Activated naive CD4-positive, alpha-beta T cell treated with anti-CD3 and anti-CD28 coated beads, Interleukin-2, amount 50 U/mL, for 24 hours (primary cell): ENCODE measurements around the gene CAPZA2.

Experiments
- H3K27ac Mint-ChIP-seq: one replicate; pipeline ENCODE4 v1.8.0; 2021; ENCODE audit warnings: mild to moderate bottlenecking, mixed read lengths
- H3K27me3 Mint-ChIP-seq: one replicate; pipeline ENCODE4 v1.8.0; 2021; ENCODE audit warnings: mixed read lengths
- H3K36me3 Mint-ChIP-seq: one replicate; pipeline ENCODE4 v1.8.0; 2021; ENCODE audit warnings: mixed read lengths
- H3K4me1 Mint-ChIP-seq: one replicate; pipeline ENCODE4 v1.8.0; 2021; ENCODE audit warnings: mixed read lengths
- H3K4me3 Mint-ChIP-seq: one replicate; pipeline ENCODE4 v1.8.0; 2021; ENCODE audit warnings: mild to moderate bottlenecking, mixed read lengths
- H3K9me3 Mint-ChIP-seq: one replicate; pipeline ENCODE4 v1.8.0; 2021; ENCODE audit warnings: mixed read lengths

Gene CAPZA2

GRCh38 chr7:116843378-116843777 lies 19.0 kb upstream of the CAPZA2 start:
- Mint-ChIP-seq H3K4me3 (no peak overlapping the region), H3K4me1 (peaks cover 6% of the 10 kb centered on the region), H3K27ac (no peak overlapping the region), H3K27me3 (peaks cover 11% of the 10 kb centered on the region), H3K9me3 (no peaks in the 10 kb centered on the region), H3K36me3 (no peaks in the 10 kb centered on the region)

DNA sequence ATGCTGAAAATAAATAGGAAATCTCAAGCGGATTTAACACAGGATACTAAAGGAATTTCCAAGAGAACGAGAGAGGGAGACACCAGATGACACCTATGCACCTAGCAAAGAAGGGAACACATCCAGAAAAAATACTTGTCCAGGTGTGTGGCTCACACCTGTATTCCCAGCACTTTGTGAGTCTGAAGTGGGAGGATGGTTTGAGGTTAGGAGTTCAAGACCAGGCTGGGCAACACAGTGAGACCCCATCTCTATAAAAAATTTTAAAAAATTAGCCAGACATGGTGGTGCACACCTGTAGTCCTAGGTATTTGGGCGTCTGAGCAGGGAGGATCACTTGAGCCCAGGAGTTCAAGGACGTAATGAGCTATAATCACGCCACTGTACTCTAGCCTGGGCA lies 11.2 kb upstream of the CAPZA2 start:
- Mint-ChIP-seq H3K9me3 (no peaks in the 10 kb centered on the region), H3K4me1 (no peaks in the 10 kb centered on the region), H3K27me3 (peaks cover 10% of the 10 kb centered on the region), H3K36me3 (no peaks in the 10 kb centered on the region), H3K4me3 (no peak overlapping the region), H3K27ac (no peak overlapping the region)

GRCh38 chr7:116851671-116852070 lies 10.7 kb upstream of the CAPZA2 start:
- peaks cover 9% of the 10 kb centered on the region for H3K27me3 Mint-ChIP-seq
- no peak overlapping the region for H3K4me3 Mint-ChIP-seq
- H3K27ac Mint-ChIP-seq, result no peak overlapping the region
- H3K9me3 Mint-ChIP-seq, result no peaks in the 10 kb centered on the region
- no peaks in the 10 kb centered on the region for H3K36me3 Mint-ChIP-seq
- H3K4me1 Mint-ChIP-seq, result no peaks in the 10 kb centered on the region

DNA sequence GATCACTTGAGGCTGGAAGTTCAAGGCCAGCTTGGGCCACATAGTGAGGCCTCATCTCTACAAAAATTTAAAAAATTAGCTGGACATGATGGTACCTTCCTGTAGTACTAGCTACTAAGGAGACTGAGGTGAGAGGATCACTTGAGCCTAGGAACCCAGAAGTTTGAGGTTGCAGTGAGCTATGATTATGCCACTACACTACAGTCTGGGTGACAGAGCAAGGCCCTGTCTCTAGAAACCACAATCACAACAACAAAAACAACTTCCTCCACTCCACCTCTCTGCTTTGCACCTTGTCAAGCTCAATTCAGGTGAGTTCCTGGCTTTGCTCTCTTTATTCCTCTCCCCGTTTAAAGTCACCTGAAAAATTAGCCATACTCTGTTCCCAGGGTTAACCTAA lies 8.3 kb upstream of the CAPZA2 start:
- no peak overlapping the region for H3K27ac Mint-ChIP-seq
- H3K4me3 Mint-ChIP-seq, result no peak overlapping the region
- no peaks in the 10 kb centered on the region for H3K9me3 Mint-ChIP-seq
- H3K4me1 Mint-ChIP-seq, result no peaks in the 10 kb centered on the region
- H3K36me3 Mint-ChIP-seq, result no peaks in the 10 kb centered on the region
- peaks cover 11% of the 10 kb centered on the region for H3K27me3 Mint-ChIP-seq

GRCh38 chr7:116857052-116857451 lies 5.3 kb upstream of the CAPZA2 start:
- Mint-ChIP-seq H3K4me1 (peaks cover 8% of the 10 kb centered on the region), H3K27me3 (peaks cover 5% of the 10 kb centered on the region), H3K36me3 (no peaks in the 10 kb centered on the region), H3K4me3 (no peak overlapping the region), H3K9me3 (no peaks in the 10 kb centered on the region), H3K27ac (no peak overlapping the region)

GRCh38 chr7:116859323-116859722 lies 3.1 kb upstream of the CAPZA2 start:
- Mint-ChIP-seq H3K4me3 (no peak overlapping the region), H3K36me3 (no peaks in the 10 kb centered on the region), H3K27me3 (peaks cover 4% of the 10 kb centered on the region), H3K27ac (no peak overlapping the region), H3K9me3 (no peaks in the 10 kb centered on the region), H3K4me1 (peaks cover 20% of the 10 kb centered on the region)

GRCh38 chr7:116861717-116862116 lies 670 bp upstream of the CAPZA2 start:
- peaks cover 2% of the 10 kb centered on the region for H3K36me3 Mint-ChIP-seq
- H3K27ac Mint-ChIP-seq, result peak overlapping the region; percentile 66
- peaks cover 2% of the 10 kb centered on the region for H3K27me3 Mint-ChIP-seq
- H3K4me3 Mint-ChIP-seq, result peak overlapping the region; percentile 100
- H3K9me3 Mint-ChIP-seq, result no peaks in the 10 kb centered on the region
- peaks cover 38% of the 10 kb centered on the region for H3K4me1 Mint-ChIP-seq

DNA sequence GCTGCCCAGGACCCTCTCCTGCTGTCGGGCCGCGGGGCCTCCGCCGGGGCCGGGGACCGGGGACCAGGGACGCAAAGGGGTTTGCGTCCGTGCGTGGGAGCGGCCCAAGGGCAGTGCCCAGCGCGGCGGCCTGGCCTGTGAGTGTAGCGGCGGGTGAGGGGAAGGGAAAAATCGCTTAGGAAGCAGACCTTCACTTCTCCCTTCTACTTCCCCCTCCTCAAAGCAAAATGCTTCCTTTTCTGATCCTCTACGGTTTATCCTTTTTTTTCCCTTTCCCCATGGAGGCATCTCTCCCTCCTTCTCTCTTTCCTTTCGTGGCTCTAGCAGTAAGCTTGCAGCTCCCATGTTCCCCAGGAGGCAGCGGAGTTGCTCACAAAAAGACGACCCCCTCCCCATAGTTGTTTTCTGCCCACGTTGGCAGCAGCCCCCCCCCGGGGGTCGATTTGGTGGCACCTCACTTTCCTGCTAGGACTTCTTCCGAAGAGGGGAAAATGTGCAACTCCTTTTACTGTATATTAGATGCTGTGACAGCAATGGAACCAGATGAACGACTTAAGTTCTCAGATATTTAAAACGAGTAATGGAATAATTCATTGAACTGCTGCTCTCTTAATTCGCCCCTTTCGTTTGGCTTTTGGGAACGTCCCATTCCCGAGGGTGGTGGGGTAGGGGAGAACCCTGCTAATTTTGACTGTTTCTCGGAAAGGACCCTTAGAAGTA lies 724 bp downstream of the CAPZA2 start:
- Mint-ChIP-seq H3K9me3 (no peaks in the 10 kb centered on the region), H3K27ac (peak overlapping the region; percentile 95), H3K4me3 (peak overlapping the region; percentile 100), H3K36me3 (peaks cover 7% of the 10 kb centered on the region), H3K4me1 (peaks cover 52% of the 10 kb centered on the region), H3K27me3 (no peaks in the 10 kb centered on the region)

GRCh38 chr7:116863936-116864500 lies 1.6 kb downstream of the CAPZA2 start:
- peaks cover 54% of the 10 kb centered on the region for H3K4me1 Mint-ChIP-seq
- H3K27ac Mint-ChIP-seq, result peak overlapping the region; percentile 95
- no peaks in the 10 kb centered on the region for H3K27me3 Mint-ChIP-seq
- peaks cover 8% of the 10 kb centered on the region for H3K36me3 Mint-ChIP-seq
- H3K4me3 Mint-ChIP-seq, result peak overlapping the region; percentile 100
- no peaks in the 10 kb centered on the region for H3K9me3 Mint-ChIP-seq

- Mint-ChIP-seq H3K4me3 (peak overlapping the region; percentile 6), H3K9me3 (no peaks in the 10 kb centered on the region), H3K27me3 (no peaks in the 10 kb centered on the region), H3K27ac (peak overlapping the region; percentile 48), H3K36me3 (peaks cover 12% of the 10 kb centered on the region), H3K4me1 (peaks cover 81% of the 10 kb centered on the region)
Observed at GRCh38 chr7:116871061-116871700, 8.8 kb downstream of the CAPZA2 start.

- Mint-ChIP-seq H3K4me1 (peaks cover 73% of the 10 kb centered on the region), H3K27ac (peak overlapping the region; percentile 48), H3K9me3 (no peaks in the 10 kb centered on the region), H3K36me3 (peaks cover 10% of the 10 kb centered on the region), H3K27me3 (no peaks in the 10 kb centered on the region), H3K4me3 (peak overlapping the region; percentile 6)
Observed at GRCh38 chr7:116872026-116872425, 9.6 kb downstream of the CAPZA2 start.

GRCh38 chr7:116873619-116874018 lies 11.2 kb downstream of the CAPZA2 start:
- H3K27me3 Mint-ChIP-seq, result no peaks in the 10 kb centered on the region
- peak overlapping the region; percentile 65 for H3K27ac Mint-ChIP-seq
- H3K4me1 Mint-ChIP-seq, result peaks cover 60% of the 10 kb centered on the region
- peaks cover 4% of the 10 kb centered on the region for H3K36me3 Mint-ChIP-seq
- peak overlapping the region; percentile 5 for H3K4me3 Mint-ChIP-seq
- no peaks in the 10 kb centered on the region for H3K9me3 Mint-ChIP-seq

- H3K9me3 Mint-ChIP-seq, result no peaks in the 10 kb centered on the region
- peaks cover 40% of the 10 kb centered on the region for H3K4me1 Mint-ChIP-seq
- peaks cover 6% of the 10 kb centered on the region for H3K36me3 Mint-ChIP-seq
- H3K27ac Mint-ChIP-seq, result no peak overlapping the region
- H3K27me3 Mint-ChIP-seq, result no peaks in the 10 kb centered on the region
- H3K4me3 Mint-ChIP-seq, result no peak overlapping the region
Observed at GRCh38 chr7:116876664-116877442, 14.5 kb downstream of the CAPZA2 start.

DNA sequence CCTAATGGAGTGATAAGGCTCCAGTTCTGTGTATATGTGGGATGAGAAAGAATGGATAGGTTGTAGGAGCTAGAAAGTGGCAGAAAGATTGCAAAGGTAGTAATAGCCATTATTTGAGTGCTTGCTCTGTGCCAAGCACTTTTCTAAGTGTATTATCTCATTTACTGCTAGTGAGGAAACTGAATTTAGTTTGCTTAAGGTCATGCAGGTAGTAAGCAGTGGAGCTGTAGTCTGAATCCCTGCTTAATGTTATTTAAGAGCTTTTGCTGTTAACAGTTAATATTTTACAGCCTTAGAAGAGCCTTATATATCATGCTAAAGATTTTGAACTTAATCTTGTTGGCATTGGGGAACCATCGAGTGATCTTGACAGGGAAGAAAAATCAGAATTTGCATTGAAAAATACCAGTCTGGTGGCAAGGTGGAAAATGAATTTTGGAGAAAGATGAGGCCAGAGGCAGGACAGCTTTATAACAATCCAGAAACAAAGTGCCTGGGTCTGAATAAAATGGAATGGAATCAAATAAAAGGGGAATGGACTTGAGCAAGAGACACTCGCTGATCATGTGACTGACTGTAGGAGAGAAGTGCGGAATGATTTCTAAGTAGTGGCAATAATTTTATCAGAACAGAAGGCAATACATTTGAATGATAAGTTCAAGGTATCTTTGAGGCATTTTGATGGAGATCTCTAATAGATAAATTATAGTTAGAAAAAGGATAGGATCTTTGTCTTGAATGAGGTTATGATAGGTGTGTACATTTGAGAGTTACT lies 15.2 kb downstream of the CAPZA2 start:
- Mint-ChIP-seq H3K4me1 (peaks cover 39% of the 10 kb centered on the region), H3K27ac (no peak overlapping the region), H3K9me3 (no peaks in the 10 kb centered on the region), H3K27me3 (no peaks in the 10 kb centered on the region), H3K4me3 (no peak overlapping the region), H3K36me3 (peaks cover 9% of the 10 kb centered on the region)

DNA sequence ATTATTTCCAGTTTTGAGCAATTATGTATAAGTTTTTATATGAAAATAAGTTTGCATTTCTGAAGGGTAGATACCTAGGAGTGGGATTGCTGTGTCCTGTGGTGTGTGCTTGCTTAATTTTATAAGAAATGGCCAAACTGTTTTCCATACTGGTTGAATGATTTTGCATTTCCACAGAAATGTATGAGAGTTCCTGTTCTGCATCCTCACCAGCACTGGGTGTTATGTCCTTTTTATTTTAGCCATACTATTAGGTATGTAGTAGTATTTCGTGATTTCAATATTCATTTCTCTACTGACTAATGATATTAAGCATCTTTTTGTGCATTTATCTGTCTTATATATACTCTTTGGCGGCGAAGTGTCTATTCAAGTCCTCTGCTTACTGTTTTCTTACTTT lies 22.3 kb downstream of the CAPZA2 start:
- Mint-ChIP-seq H3K4me1 (peaks cover 49% of the 10 kb centered on the region), H3K9me3 (no peaks in the 10 kb centered on the region), H3K36me3 (peaks cover 20% of the 10 kb centered on the region), H3K27me3 (no peaks in the 10 kb centered on the region), H3K27ac (no peak overlapping the region), H3K4me3 (no peak overlapping the region)
